ENCODE measurements around the gene FNDC3B. TPM values are rescaled to one million over a fixed set of nuclear protein-coding genes. Genes with fewer than 3 reads are reported as not detected.

Gene FNDC3B
- total and polyA plus RNA-seq, 9 of the 15 experiments (the other 6 are each of a cell fraction or from before 2014, with no cell fraction given), result 7.0 to 35.8 (median 16.2) TPM

GRCh38 chr3:172087602-172088580 lies 48.5 kb downstream of the FNDC3B start (continued):
- peak; percentile 31; the same call in 1 of the 2 replicates for TF ChIP-seq REST (IDR thresholded peaks at IDR 0.05; ENCODE audit: borderline replicate concordance)
- no peak for TF ChIP-seq REST (CRISPR knock-in tag; IDR thresholded peaks at IDR 0.05; ENCODE audit: low read depth)
- TF ChIP-seq MYC (IDR thresholded peaks at IDR 0.05; ENCODE audit: low read depth, low read length), result peak; percentile 43; the same call in 1 of the 2 replicates
- TF ChIP-seq MYC (CRISPR knock-in tag; IDR thresholded peaks at IDR 0.05; ENCODE audit: borderline replicate concordance, low read depth), result no peak
- TF ChIP-seq HES1 (IDR thresholded peaks at IDR 0.05; ENCODE audit: low read depth), result no peak
- TF ChIP-seq XRCC3 (IDR thresholded peaks at IDR 0.05), result no peak
- TF ChIP-seq CBFB (CRISPR knock-in tag; IDR thresholded peaks at IDR 0.05), result no peak
- TF ChIP-seq E2F4 (CRISPR knock-in tag; IDR thresholded peaks at IDR 0.05; ENCODE audit: low read depth), result no peak
- TF ChIP-seq GTF2B (IDR thresholded peaks at IDR 0.05; ENCODE audit: extremely low read depth, insufficient read length), result no peak
- TF ChIP-seq ZNF639 (CRISPR knock-in tag; conservative IDR thresholded peaks at IDR 0.05 in 1 of 2, IDR thresholded peaks at IDR 0.05 in 1 of 2), result no peak
- TF ChIP-seq MECOM (CRISPR knock-in tag; IDR thresholded peaks at IDR 0.05), result no peak
- no peak for TF ChIP-seq WHSC1 (IDR thresholded peaks at IDR 0.05; ENCODE audit: low read length)
- no peak for TF ChIP-seq DIDO1 (tag; IDR thresholded peaks at IDR 0.05; ENCODE audit: low read depth)
- peak; percentile 59; the same call in 1 of the 2 replicates for TF ChIP-seq NFE2 (IDR thresholded peaks at IDR 0.05; ENCODE audit: low read depth)
